ENCODE data around the gene MMP23B. TPM values are rescaled to one million over a fixed set of nuclear protein-coding genes. Genes with fewer than 3 reads are reported as not detected.

Gene MMP23B
- total RNA-seq, 4 donors from 2014 or later, result 5.5 to 27.2 (median 9.4) TPM

DNA sequence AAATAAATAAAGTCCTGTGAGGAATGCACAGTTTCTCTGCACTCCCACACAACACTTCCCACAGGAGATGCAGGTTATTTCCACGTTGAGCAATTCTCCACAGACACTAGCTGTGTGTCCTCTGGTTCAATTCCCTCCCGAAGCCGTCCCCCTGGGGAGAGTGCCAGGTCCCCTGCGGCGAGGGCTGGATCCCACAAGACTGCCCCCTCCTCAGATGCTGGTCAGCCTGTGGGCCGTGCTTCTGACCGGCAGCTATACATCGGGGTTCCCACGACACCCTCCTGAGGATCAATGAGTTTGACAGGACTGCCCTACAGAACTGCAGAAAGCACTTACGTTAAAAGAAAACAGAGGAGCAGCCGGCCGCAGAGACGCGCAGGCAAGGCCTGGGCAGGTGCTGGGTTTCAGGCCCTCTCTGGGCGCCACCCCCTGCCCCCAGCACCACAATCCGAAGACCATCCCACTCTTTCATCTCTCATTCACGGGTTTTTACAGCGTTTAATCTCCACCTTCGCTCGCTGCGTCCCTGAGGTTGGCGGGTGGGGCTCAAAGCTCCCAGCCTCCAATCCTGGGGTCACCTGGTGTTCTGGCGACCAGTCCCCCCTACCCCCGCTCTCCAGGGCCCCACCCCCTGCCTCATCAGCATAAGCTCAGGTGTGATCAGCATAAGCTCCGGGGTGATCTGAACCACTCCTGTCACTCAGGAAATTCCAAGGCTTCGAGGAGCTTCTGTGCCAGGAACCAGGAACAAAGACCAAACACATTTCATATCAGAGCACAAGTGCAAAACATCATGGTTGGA is 51.3 kb downstream of the MMP23B start:
- H3K27me3 ChIP-seq, result no peaks in the 10 kb centered on the region
- H3K27ac ChIP-seq, result no peak overlapping the region
- H3K36me3 ChIP-seq, result peaks cover 0 to 5% of the 10 kb centered on the region in 2 donors
- no peak for TF ChIP-seq POLR2AphosphoS5 (IDR thresholded peaks at IDR 0.05)
- no peak for TF ChIP-seq EP300 (IDR thresholded peaks at IDR 0.05)
- no peak for TF ChIP-seq CTCF (IDR thresholded peaks at IDR 0.05)
- TF ChIP-seq POLR2A (IDR thresholded peaks at IDR 0.05), result no peak
- no peaks in the 10 kb centered on the region for H3K9me3 ChIP-seq
- H3K4me3 ChIP-seq, result no peak overlapping the region
- H3K4me1 ChIP-seq, result peaks cover 0 to 33% (median 9%) of the 10 kb centered on the region in 3 donors
- ATAC-seq, result no peak
- WGBS, 2 donors (ENCODE audit: low coverage in 1 of 2), result 72 to 74% methylated on average over 12 to 15 of the region's 26 CpGs

Other genes with a start within 250 kb of the MMP23B start
- 100 to 1,000 TPM in 2 of 4 donors, 10 to 100 TPM in 2; 31.6 to 248 (median 127) TPM for gene CCNL2, start 232.8 kb upstream of the MMP23B start, total RNA-seq
- 100 to 1,000 TPM; 121 to 215 (median 159) TPM for gene MRPL20, start 224.9 kb upstream of the MMP23B start, total RNA-seq
- 10 to 100 TPM in 2 of 4 donors, 1 to 10 TPM in 2; 8.7 to 16.9 (median 10.3) TPM for gene ANKRD65, start 210.9 kb upstream of the MMP23B start, total RNA-seq
- gene VWA1, start 196.5 kb upstream of the MMP23B start, total RNA-seq, result 100 to 1,000 TPM in 2 of 4 donors, 10 to 100 TPM in 2; 59.8 to 137 (median 96.4) TPM
- gene ATAD3C, start 182.5 kb upstream of the MMP23B start, total RNA-seq, result 1 to 10 TPM in 1 of 4 donors, under 1 TPM in 2, not detected in 1; 0.47 to 1.1 (median 0.94) TPM
- 10 to 100 TPM in 2 of 4 donors, 1 to 10 TPM in 2; 4.1 to 17.9 (median 12.1) TPM for gene ATAD3B, start 160.4 kb upstream of the MMP23B start, total RNA-seq
- gene ATAD3A, start 120.0 kb upstream of the MMP23B start, total RNA-seq, result 10 to 100 TPM; 14.9 to 32.9 (median 19.1) TPM
- 10 to 100 TPM; 12.0 to 18.1 (median 14.4) TPM for gene TMEM240, start 91.5 kb upstream of the MMP23B start, total RNA-seq
- gene SSU72, start 57.3 kb upstream of the MMP23B start, total RNA-seq, result 100 to 1,000 TPM in 2 of 4 donors, 10 to 100 TPM in 2; 90.5 to 109 (median 98.9) TPM
- gene FNDC10, start 32.0 kb upstream of the MMP23B start, total RNA-seq, result under 1 TPM in 2 of 4 donors, not detected in 2; 0.54 TPM
- 10 to 100 TPM; 51.4 to 85.3 (median 69.3) TPM for gene MIB2, start 16.7 kb upstream of the MMP23B start, total RNA-seq
- 10 to 100 TPM; 19.2 to 59.3 (median 25.4) TPM for gene CDK11B, start 26.8 kb downstream of the MMP23B start, total RNA-seq
- gene SLC35E2B, start 60.6 kb downstream of the MMP23B start, total RNA-seq, result 10 to 100 TPM; 18.7 to 56.9 (median 37.9) TPM
- gene CDK11A, start 92.2 kb downstream of the MMP23B start, total RNA-seq, result 10 to 100 TPM; 10.8 to 53.4 (median 23.8) TPM
- 10 to 100 TPM; 69.8 to 82.5 (median 73.8) TPM for gene NADK, start 146.3 kb downstream of the MMP23B start, total RNA-seq

Data from gastroesophageal sphincter (tissue), 4 donors.